Stomach (tissue), 9 donors: Measurements from ENCODE around the gene NEU2. TPM values are rescaled to one million over a fixed set of nuclear protein-coding genes. Genes with fewer than 3 reads are reported as not detected.

ENCODE experiments used
- DNase-seq, 2 donors: peaks; one replicate each; pipeline versions ENCODE4 v3.0.0 to v3.0.0-alpha.2; 2013 to 2019
- H3K27ac ChIP-seq, 5 donors: fragments of 200-600 bp in 4 of 5; sonication (generic) in 4 of 5; one replicate each; pipeline ENCODE4 v1.5.1; 2013 to 2019; ENCODE audit warnings: mild to moderate bottlenecking in 1 of 5, moderate library complexity in 1 of 5
- H3K27me3 ChIP-seq, 3 donors: fragments of 200-600 bp; sonication (generic); one replicate each; pipeline ENCODE4 v1.5.1; 2017 to 2019; ENCODE audit warnings: mixed run types in 1 of 3
- H3K36me3 ChIP-seq, 4 donors: fragments of 200-600 bp; sonication (generic); 1 replicate in 3 of 4; 2 replicates in 1 of 4; pipeline ENCODE4 v1.5.1; 2016 to 2019
- H3K4me1 ChIP-seq, 4 donors: fragments of 200-600 bp; sonication (generic); one replicate each; pipeline ENCODE4 v1.5.1; 2016 to 2019
- H3K4me3 ChIP-seq, 4 donors: fragments of 200-600 bp; sonication (generic) in 3 of 4; one replicate each; pipeline ENCODE4 v1.5.1; 2016 to 2019; ENCODE audit warnings: mild to moderate bottlenecking in 1 of 4
- H3K9me3 ChIP-seq, 4 donors: fragments of 200-600 bp; sonication (generic); one replicate each; pipeline ENCODE4 v1.5.1; 2016 to 2019
- EP300 ChIP-seq: sonication (generic); formaldehyde crosslinking; IDR thresholded peaks from one replicate; pipeline ENCODE4 v1.6.1; 2017; ENCODE audit warnings: antibody characterized with exemption
- POLR2A ChIP-seq, 4 donors: fragments of 450-650 bp; IDR thresholded peaks; one replicate each; pipeline ENCODE4 v1.6.1; 2016; ENCODE audit warnings: antibody characterized with exemption in 4 of 4, control low read depth in 2 of 4, mild to moderate bottlenecking in 1 of 4, moderate library complexity in 1 of 4
- POLR2AphosphoS5 ChIP-seq, 3 donors: sonication (generic); formaldehyde crosslinking; IDR thresholded peaks; one replicate each; pipeline ENCODE4 v1.6.1; 2016; ENCODE audit warnings: antibody characterized with exemption in 3 of 3
- WGBS, 5 donors: extraction: QIAGEN DNeasy Blood & Tissue Kit in 3 of 5; methylation state at CpG; one replicate each; pipeline versions ENCODE4 v1.1.5 to v1.1.7; 2013 to 2018; 5-methylcytosine and 5-hydroxymethylcytosine counted together
- intact Hi-C: fragments of 100-400 bp; cut with DNase I; formaldehyde crosslinking; loops from one replicate; pipeline ENCODE4 v1.15.1; 2023; ENCODE audit warnings: low total_unique reads
- polyA plus RNA-seq, 3 donors: library from polyadenylated mRNA; stranded (reverse); fragments of 200-250 nt; gene quantifications; one replicate each; pipeline ENCODE4 v1.2.3, GENCODE V29; 2013
- total RNA-seq, 5 donors: library from RNA; depleted of rRNA; stranded (reverse); fragments of >200 nt; gene quantifications; one replicate each; pipeline versions ENCODE4 v1.1.0 to v1.2.3, GENCODE V29; 2014 to 2016
- TF ChIP-seq, protein P1 (sequence below), 7 experiments: fragments of 450-650 bp in 4 of 7; fragments of 200-600 bp in 3 of 7; sonication (generic) in 3 of 7; IDR thresholded peaks; one replicate each; pipeline ENCODE4 v1.5.1; 2016 to 2019; ENCODE audit warnings: antibody characterized with exemption in 7 of 7, control low read depth in 2 of 7, mild to moderate bottlenecking in 1 of 7
- donor health status: healthy with polysubstance abuse.
- donor health status: Bipolar disorder and iron deficiency.
- donor health status: healthy.

NEU2 gene
- total and polyA plus RNA-seq, 8 donors: not detected

DNA sequence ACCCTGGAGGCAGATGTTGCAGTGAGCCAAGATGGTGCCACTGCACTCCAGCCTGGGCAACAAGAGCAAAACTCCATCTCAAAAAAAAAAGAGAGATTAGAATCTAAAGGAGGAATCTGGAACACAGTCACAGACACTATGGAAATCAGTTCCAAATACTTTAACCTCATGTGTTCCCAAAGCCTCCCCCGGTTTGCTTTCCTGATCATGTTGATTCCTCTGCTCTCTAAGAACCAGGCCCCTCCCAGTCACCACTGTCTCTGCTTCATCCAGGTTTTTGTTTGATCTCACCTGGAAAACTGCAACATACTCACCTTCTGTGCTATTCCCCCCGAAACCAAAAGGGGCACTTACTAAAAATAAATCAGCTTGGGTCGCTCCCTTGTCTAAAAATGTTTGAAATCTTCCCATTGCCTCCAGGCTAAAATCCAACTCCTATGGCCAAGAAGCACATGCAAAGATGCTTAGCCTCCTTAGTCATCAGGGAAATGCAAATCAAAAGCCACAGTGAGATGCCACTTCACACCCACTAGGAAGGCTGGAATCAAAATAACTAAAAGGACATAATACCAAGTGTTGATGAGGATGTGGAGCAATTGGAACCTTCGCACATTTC is 6.2 kb upstream of the NEU2 start:
- Histone ChIP-seq H3K27ac (no peak overlapping the region), H3K27me3 (no peaks in the 10 kb centered on the region), H3K4me3 (no peak overlapping the region), H3K36me3 (no peaks in the 10 kb centered on the region), H3K9me3 (no peaks in the 10 kb centered on the region), H3K4me1 (peaks cover 0 to 5% (median 0%) of the 10 kb centered on the region in 4 donors)
- TF ChIP-seq POLR2AphosphoS5 (IDR thresholded peaks at IDR 0.05) (no peak), EP300 (no peak), POLR2A (IDR thresholded peaks at IDR 0.05) (no peak)
- TF ChIP-seq, protein P1, sequence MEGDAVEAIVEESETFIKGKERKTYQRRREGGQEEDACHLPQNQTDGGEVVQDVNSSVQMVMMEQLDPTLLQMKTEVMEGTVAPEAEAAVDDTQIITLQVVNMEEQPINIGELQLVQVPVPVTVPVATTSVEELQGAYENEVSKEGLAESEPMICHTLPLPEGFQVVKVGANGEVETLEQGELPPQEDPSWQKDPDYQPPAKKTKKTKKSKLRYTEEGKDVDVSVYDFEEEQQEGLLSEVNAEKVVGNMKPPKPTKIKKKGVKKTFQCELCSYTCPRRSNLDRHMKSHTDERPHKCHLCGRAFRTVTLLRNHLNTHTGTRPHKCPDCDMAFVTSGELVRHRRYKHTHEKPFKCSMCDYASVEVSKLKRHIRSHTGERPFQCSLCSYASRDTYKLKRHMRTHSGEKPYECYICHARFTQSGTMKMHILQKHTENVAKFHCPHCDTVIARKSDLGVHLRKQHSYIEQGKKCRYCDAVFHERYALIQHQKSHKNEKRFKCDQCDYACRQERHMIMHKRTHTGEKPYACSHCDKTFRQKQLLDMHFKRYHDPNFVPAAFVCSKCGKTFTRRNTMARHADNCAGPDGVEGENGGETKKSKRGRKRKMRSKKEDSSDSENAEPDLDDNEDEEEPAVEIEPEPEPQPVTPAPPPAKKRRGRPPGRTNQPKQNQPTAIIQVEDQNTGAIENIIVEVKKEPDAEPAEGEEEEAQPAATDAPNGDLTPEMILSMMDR (IDR thresholded peaks at IDR 0.05): no peak
- no peak for DNase-seq
- intact Hi-C loops: no loop called here
- WGBS, 5 donors: 71 to 87% (median 85%) methylated on average over 4 of the region's 4 CpGs

DNA sequence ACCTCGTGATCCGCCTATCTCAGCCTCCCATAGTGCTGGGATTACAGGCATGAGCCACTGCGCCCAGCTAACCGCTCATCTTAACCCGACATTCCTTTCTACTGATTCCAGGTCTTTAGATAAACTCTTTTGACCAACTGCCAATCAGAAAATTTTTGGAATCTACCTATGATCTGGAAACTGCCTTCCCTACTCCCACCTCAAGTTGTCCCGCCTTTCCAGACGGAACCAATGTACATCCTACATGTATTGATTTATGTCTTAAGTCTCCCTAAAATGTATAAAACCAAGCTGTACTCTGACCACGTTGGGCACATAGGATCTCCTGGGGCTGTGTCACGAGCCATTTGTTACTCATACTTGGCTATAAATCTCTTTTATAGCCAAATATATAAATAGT is 3.2 kb upstream of the NEU2 start:
- Histone ChIP-seq H3K4me1 (no peaks in the 10 kb centered on the region), H3K36me3 (no peaks in the 10 kb centered on the region), H3K4me3 (no peak overlapping the region), H3K27ac (no peak overlapping the region), H3K9me3 (no peaks in the 10 kb centered on the region), H3K27me3 (no peaks in the 10 kb centered on the region)
- TF ChIP-seq POLR2A (IDR thresholded peaks at IDR 0.05) (no peak), POLR2AphosphoS5 (IDR thresholded peaks at IDR 0.05) (no peak), EP300 (no peak)
- TF ChIP-seq, protein P1 (IDR thresholded peaks at IDR 0.05): no peak
- DNase-seq: no peak
- intact Hi-C loops: no loop called here
- WGBS, 5 donors: 85 to 93% (median 87%) methylated on average over 9 of the region's 9 CpGs

DNA sequence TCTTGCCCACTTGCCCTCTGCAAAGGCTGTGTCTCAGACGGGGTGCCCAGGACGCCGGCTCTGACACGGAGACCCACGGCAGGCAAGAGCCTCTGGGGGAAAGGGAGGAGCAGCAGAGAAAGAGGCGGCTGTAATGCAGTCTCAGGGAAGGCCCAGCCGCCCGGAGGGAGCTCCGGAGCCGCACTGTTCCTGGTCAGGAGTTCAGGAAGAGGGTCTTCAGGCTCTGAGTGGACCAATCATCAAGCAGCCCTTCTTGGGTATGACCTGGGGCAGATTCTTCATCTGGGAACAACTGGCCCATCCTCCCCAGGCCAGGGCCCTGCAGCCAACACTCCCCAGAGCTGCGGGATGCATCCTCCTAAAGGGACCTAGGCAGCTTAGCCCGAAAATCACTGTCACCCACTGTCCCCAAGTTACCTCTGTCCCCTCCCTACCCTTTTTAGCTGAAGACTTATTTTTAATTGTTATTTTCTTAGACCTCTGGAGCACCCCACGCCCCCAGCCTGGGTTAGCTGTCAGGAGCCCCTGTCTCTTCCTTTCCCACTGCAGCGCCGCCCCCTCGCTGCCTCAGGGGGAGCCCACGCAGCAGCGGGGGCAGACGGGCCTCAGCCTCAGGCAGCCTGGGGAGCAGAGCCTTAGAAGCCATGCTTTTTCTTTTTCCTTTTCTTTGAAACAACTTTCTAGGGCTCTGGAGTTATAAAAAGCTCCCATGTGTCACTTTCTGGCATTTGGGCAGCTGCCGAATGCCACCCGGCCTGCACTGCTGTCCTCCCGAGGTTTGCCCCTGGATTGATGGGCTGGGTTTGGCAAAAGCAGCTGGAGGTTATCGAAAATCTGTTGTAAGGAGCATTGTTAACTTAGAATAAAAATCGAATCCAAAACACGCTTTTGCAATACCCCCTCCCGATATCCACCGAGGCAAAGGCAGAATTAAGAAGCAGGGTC is 644 bp upstream of the NEU2 start:
- no peaks in the 10 kb centered on the region for H3K27me3 ChIP-seq
- H3K4me3 ChIP-seq: no peak overlapping the region
- intact Hi-C loops: no loop called here
- H3K4me1 ChIP-seq: no peaks in the 10 kb centered on the region
- no peaks in the 10 kb centered on the region for H3K36me3 ChIP-seq
- no peak overlapping the region for H3K27ac ChIP-seq
- WGBS, 5 donors: 78 to 86% (median 85%) methylated on average over 27 of the region's 27 CpGs
- TF ChIP-seq POLR2AphosphoS5 (IDR thresholded peaks at IDR 0.05): no peak
- no peak for TF ChIP-seq EP300
- TF ChIP-seq, protein P1 (IDR thresholded peaks at IDR 0.05): no peak
- no peak for TF ChIP-seq POLR2A (IDR thresholded peaks at IDR 0.05)
- no peak for DNase-seq
- no peaks in the 10 kb centered on the region for H3K9me3 ChIP-seq

DNA sequence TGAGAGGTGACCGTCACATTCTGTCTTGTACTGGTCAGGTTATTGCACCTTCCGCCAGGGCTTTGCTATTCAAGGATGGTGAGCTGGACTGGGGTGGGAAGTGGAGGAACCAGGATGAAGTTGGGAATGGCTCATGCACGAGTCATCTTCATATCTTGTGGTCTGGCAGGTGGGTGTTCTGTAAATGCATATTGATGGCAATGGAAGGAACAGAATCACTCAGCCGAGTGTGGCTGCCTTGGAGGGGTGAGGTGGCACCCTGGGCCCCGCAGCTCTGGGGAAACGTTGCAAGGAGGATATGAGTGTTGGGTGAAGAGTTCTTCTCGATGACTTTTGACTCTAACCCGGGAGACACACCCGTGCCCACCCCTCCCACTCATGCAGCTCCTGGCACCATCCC is 1.2 kb downstream of the NEU2 start:
- DNase-seq: no peak
- Histone ChIP-seq H3K27me3 (no peaks in the 10 kb centered on the region), H3K4me1 (no peaks in the 10 kb centered on the region), H3K36me3 (no peaks in the 10 kb centered on the region), H3K4me3 (no peak overlapping the region), H3K9me3 (no peaks in the 10 kb centered on the region), H3K27ac (no peak overlapping the region)
- 64 to 83% (median 77%) methylated on average over 9 of the region's 9 CpGs for WGBS, 5 donors
- TF ChIP-seq EP300 (no peak), POLR2AphosphoS5 (IDR thresholded peaks at IDR 0.05) (no peak), POLR2A (IDR thresholded peaks at IDR 0.05) (no peak)
- TF ChIP-seq, protein P1 (IDR thresholded peaks at IDR 0.05): no peak
- intact Hi-C loops: no loop called here
